Neutrophil (primary cell): ENCODE measurements around the gene ZBTB47.

ENCODE experiments used
- H3K27ac ChIP-seq: fragments of 200-600 bp; sonication (generic); 2 replicates; pipeline ENCODE4 v1.5.1; 2016; ENCODE audit warnings: mild to moderate bottlenecking, moderate library complexity
- H3K27me3 ChIP-seq: fragments of 200-600 bp; sonication (generic); 2 replicates; pipeline ENCODE4 v1.6.0; 2016; ENCODE audit warnings: mild to moderate bottlenecking
- H3K36me3 ChIP-seq: fragments of 200-600 bp; sonication (generic); 2 replicates; pipeline ENCODE4 v1.5.1; 2017
- H3K4me1 ChIP-seq, 2 experiments: fragments of 200-600 bp in 1 of 2; sonication (generic) in 1 of 2; 1 replicate in 1 of 2; 2 replicates in 1 of 2; pipeline versions ENCODE4 v1.5.1 to v1.6.1; 2013 to 2016; ENCODE audit warnings: low read depth in 1 of 2, low read length in 1 of 2, mild to moderate bottlenecking in 1 of 2, moderate library complexity in 1 of 2; ENCODE audit not compliant: control insufficient read depth in 1 of 2, insufficient read depth in 1 of 2
- H3K4me3 ChIP-seq, 2 experiments: fragments of 200-600 bp in 1 of 2; sonication (generic) in 1 of 2; 1 replicate in 1 of 2; 2 replicates in 1 of 2; pipeline ENCODE4 v1.5.1; 2013 to 2016; ENCODE audit warnings: low read depth in 1 of 2, low read length in 1 of 2, mild to moderate bottlenecking in 1 of 2, moderate library complexity in 1 of 2
- H3K9me3 ChIP-seq: fragments of 200-600 bp; sonication (generic); 2 replicates; pipeline ENCODE4 v1.5.1; 2016
- TF ChIP-seq, protein P1 (sequence below): fragments of 200-600 bp; sonication (generic); IDR thresholded peaks from 2 replicates; pipeline ENCODE4 v1.5.1; 2016; ENCODE audit warnings: antibody characterized with exemption

Gene ZBTB47

DNA sequence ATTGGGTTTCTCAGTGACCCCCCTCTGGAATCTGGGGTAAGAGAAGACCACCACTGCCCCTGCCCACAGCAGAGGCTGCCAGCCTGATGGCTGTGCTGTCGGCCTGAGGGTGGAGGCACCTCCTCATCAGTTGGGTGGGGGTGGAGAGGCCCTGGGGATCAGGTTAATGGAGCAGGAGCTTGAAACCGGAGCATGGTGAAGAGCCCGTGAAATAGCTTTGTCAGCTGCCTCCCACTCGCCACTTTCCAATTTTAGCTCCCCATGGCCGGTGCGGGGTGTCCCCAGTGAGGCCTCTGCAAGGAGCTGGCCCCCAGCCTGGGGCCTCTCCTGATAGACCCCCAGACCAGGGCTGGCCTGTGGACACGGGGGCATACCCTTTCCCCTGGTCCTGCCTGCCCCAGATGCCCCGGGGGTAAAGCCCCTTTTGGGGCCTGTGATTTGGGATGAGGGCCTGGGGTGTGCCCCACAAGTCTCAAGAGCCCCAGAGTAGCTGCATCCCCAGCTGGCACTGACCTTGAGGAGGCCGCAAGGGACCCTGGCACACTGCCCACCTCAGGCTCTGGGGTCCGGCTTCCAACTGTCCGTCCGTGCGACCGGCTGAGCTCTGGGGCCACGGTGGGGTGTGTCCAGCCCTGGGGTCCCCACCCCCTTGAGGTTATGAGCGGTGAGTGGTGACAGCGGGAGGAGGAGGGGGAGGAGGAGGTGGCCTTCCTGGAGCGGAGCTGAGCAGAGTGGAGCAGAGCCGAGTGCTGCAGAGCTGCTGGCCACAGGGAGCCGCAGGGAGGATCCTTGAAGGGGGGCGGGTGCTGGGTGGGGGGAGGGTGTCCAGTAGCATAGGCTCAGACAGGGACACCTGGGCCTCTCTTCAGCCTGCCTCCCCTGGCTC, 48.8 kb downstream of the ZBTB47 start, which contains the start of gene HHATL:
HHATL (minus strand) TSS at position 733 of the 886 bp plus-strand sequence. CDS start 1,972 bp downstream, outside the sequence.
- H3K4me3 ChIP-seq: no peak within 1 kb of the TSS
- H3K36me3 ChIP-seq: no peaks in the 10 kb centered on the region

DNA sequence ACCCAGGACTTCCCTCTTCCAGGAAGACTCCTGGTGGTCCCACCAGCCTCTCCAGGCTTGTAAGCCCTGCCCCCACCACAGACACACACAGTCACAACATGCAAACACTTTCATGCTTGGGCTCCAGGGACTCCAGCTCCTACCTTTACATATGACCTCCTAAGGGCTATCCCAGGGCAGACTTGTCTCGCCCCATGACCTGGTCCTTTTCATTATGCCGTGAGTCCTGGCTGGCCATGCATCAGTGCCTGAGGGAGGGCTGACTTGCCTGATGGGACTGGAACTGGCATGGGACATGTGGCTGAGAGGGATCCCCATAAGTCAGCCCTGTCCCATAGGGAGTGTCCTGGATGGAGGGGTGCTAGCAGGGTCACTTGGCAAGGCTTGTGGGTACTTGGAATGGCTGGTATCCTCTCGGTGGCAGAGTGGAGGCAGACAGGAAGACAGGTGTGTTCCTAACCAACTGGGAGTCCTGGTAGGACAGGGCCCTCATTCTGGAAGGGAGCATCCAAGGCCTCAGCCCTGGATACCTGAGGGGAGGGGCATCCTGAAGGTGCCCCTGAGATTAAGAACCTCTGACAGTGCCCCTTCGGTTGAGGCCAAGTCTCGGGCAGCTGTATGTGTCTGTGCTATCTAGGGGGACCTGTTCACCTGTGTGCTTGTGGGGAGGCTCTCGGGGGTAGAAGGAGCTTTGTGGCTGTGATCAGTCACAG, 49.6 kb downstream of the ZBTB47 start:
- Histone ChIP-seq H3K4me3 (no peak overlapping the region), H3K36me3 (no peaks in the 10 kb centered on the region), H3K4me1 (peaks cover 4 to 7% of the 10 kb centered on the region in 2 experiments), H3K27me3 (peaks cover 3% of the 10 kb centered on the region), H3K27ac (no peak overlapping the region), H3K9me3 (no peaks in the 10 kb centered on the region)
- TF ChIP-seq, protein P1, sequence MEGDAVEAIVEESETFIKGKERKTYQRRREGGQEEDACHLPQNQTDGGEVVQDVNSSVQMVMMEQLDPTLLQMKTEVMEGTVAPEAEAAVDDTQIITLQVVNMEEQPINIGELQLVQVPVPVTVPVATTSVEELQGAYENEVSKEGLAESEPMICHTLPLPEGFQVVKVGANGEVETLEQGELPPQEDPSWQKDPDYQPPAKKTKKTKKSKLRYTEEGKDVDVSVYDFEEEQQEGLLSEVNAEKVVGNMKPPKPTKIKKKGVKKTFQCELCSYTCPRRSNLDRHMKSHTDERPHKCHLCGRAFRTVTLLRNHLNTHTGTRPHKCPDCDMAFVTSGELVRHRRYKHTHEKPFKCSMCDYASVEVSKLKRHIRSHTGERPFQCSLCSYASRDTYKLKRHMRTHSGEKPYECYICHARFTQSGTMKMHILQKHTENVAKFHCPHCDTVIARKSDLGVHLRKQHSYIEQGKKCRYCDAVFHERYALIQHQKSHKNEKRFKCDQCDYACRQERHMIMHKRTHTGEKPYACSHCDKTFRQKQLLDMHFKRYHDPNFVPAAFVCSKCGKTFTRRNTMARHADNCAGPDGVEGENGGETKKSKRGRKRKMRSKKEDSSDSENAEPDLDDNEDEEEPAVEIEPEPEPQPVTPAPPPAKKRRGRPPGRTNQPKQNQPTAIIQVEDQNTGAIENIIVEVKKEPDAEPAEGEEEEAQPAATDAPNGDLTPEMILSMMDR: no peak

More for the DNA sequence above, 48.8 kb downstream of the ZBTB47 start, which contains the start of gene HHATL:
- no peaks in the 10 kb centered on the region for H3K9me3 ChIP-seq
- peaks cover 3% of the 10 kb centered on the region for H3K27me3 ChIP-seq
- no peak within 1 kb of the TSS for H3K27ac ChIP-seq
- TF ChIP-seq, protein P1: no peak
- peaks cover 4 to 7% of the 10 kb centered on the region in 2 experiments for H3K4me1 ChIP-seq

DNA sequence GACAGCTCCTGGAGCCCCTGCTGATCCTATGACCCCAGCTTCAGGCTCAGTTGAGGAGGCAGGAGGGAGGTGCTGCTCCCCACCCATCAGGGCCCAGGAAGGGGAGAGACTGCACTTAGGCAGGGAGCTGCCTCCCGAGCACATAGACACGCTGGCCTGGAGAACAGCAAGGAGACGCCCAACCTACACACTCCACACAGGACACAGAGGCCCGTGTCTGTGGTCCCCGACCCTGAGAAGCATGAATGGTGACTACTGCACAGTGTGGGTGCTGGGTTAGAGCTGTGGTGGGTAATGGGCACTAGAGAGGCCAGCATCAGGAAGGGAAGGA, 50.2 kb downstream of the ZBTB47 start:
- Histone ChIP-seq H3K4me3 (no peak overlapping the region), H3K36me3 (no peaks in the 10 kb centered on the region), H3K9me3 (no peaks in the 10 kb centered on the region), H3K4me1 (peaks cover 3% of the 10 kb centered on the region in 2 experiments), H3K27ac (no peak overlapping the region), H3K27me3 (peaks cover 3% of the 10 kb centered on the region)
- TF ChIP-seq, protein P1: no peak

DNA sequence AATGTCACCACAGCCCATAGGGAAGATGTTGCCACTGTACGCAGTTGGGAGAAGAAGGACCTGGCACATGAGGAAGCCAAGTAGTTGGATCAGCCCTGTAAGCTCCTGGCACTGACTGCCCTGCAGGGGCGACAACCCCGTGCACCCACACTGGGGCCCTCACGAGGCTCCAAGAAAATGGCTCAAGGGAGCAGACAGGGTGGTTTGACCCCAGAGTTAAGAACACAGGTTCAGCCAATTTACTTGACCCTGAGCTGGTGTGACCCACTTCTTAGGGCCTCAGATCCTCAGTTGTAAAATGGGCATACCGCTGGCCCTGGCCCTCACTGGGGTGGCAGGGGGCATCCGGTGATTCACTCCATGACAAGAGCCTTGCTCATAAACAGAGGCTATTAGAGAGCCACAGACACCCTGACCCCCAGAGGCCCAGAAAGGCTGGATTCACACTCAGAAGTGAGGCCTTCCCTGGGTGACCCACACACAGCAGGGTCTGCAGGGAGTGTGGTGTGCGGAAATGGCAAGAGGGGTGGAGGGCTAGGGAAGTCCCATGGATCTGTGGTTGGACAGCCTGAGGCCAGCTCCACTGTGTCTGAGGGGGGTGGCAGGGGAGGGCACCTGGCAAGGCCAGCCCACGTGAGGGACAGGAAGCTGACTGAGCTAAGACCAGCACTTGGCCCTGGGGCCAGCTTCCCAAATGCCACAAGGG, 50.8 kb downstream of the ZBTB47 start:
- Histone ChIP-seq H3K4me1 (no peaks in the 10 kb centered on the region), H3K36me3 (no peaks in the 10 kb centered on the region), H3K9me3 (no peaks in the 10 kb centered on the region), H3K27me3 (peaks cover 3% of the 10 kb centered on the region), H3K27ac (no peak overlapping the region), H3K4me3 (no peak overlapping the region)
- TF ChIP-seq, protein P1: no peak

DNA sequence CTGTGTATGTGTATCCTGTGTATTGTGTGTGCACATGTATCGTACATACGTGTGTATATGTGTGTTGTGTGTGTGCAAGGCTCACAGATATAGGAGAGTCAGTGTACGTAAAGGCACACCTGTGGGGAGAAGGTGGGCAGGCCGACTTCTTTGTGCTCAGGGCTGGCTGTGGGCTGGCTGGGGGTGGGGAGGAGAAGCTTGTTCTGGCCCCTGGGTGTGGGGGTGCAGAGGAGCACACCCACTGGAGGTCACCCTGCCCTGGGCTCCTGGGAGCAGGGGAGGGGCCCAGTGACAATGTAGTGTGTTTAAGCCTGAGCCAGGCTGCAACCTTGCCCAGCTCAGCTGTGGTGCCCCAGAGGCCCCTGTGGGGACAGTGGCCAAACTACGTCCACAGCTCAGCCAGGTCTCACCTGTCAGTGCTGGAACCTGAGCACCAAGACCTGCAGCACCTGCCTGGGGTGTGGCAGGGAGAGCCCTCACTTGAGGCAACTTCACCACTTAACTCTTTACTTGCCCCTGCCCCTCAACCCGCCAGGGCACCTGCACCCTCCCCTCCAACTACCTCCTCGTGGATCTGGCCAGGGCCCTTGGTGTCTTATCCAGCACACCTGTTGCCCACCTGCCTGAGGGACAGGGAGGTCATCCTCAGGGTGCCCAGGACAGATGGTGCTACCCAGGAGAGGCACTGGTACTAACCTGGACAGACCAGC, 51.7 kb downstream of the ZBTB47 start:
- Histone ChIP-seq H3K9me3 (no peaks in the 10 kb centered on the region), H3K4me3 (no peak overlapping the region), H3K36me3 (no peaks in the 10 kb centered on the region), H3K4me1 (no peaks in the 10 kb centered on the region), H3K27me3 (peaks cover 3% of the 10 kb centered on the region), H3K27ac (no peak overlapping the region)
- TF ChIP-seq, protein P1: no peak
